SK-N-SH treated with all-trans-retinoic acid at 6 μM for 48 hours (cell line): Measurements from ENCODE around the gene GDF7.

ENCODE experiments used
- ARNTL ChIP-seq: fragments of 450-650 bp; formaldehyde crosslinking; IDR thresholded peaks from 2 replicates; pipeline ENCODE4 v1.5.0; 2020; ENCODE audit warnings: low read depth, mild to moderate bottlenecking, moderate library complexity, borderline replicate concordance
- BACH2 ChIP-seq: fragments of 250-450 bp; sonication (Bioruptor Pico); IDR thresholded peaks from 2 replicates; pipeline ENCODE4 v1.9.0; 2021; ENCODE audit warnings: mild to moderate bottlenecking, borderline replicate concordance
- CREB5 ChIP-seq: fragments of 250-450 bp; sonication (Bioruptor Pico); IDR thresholded peaks from 2 replicates; pipeline ENCODE4 v1.5.1; 2020; ENCODE audit warnings: low read depth, mild to moderate bottlenecking, moderate library complexity
- ESRRG ChIP-seq: fragments of 250-450 bp; sonication (Bioruptor Pico); IDR thresholded peaks from 2 replicates; pipeline ENCODE4 v1.6.1; 2021; ENCODE audit warnings: mild to moderate bottlenecking
- ISL1 ChIP-seq: fragments of 250-450 bp; sonication (Bioruptor Pico); IDR thresholded peaks from 2 replicates; pipeline ENCODE4 v2.1.2; 2022; ENCODE audit warnings: mild to moderate bottlenecking, moderate library complexity
- OSR1 ChIP-seq: fragments of 250-450 bp; sonication (Bioruptor Pico); IDR thresholded peaks from 2 replicates; pipeline ENCODE4 v1.8.0; 2022; ENCODE audit warnings: moderate library complexity, mild to moderate bottlenecking, inconsistent platforms
- ZFP3 ChIP-seq: fragments of 250-450 bp; sonication (Bioruptor Pico); IDR thresholded peaks from 2 replicates; pipeline ENCODE4 v1.5.0; 2020; ENCODE audit warnings: mild to moderate bottlenecking, moderate library complexity
- ZNF565 ChIP-seq: fragments of 450-650 bp; formaldehyde crosslinking; conservative IDR thresholded peaks from 2 replicates; pipeline ENCODE4 v1.5.0; 2020; ENCODE audit warnings: low read depth, mild to moderate bottlenecking, moderate library complexity
- ZNF70 ChIP-seq: fragments of 450-650 bp; formaldehyde crosslinking; IDR thresholded peaks from 2 replicates; pipeline ENCODE4 v1.5.0; 2020; ENCODE audit warnings: mild to moderate bottlenecking, moderate library complexity
- ZNF8 ChIP-seq: fragments of 450-650 bp; formaldehyde crosslinking; IDR thresholded peaks from 2 replicates; pipeline ENCODE4 v1.5.0; 2020; ENCODE audit warnings: mild to moderate bottlenecking, moderate library complexity
- TF ChIP-seq, protein P1 (sequence below): fragments of 250-450 bp; sonication (Bioruptor Pico); IDR thresholded peaks from 2 replicates; pipeline ENCODE4 v1.5.0; 2020; ENCODE audit warnings: mild to moderate bottlenecking, moderate library complexity

DNA sequence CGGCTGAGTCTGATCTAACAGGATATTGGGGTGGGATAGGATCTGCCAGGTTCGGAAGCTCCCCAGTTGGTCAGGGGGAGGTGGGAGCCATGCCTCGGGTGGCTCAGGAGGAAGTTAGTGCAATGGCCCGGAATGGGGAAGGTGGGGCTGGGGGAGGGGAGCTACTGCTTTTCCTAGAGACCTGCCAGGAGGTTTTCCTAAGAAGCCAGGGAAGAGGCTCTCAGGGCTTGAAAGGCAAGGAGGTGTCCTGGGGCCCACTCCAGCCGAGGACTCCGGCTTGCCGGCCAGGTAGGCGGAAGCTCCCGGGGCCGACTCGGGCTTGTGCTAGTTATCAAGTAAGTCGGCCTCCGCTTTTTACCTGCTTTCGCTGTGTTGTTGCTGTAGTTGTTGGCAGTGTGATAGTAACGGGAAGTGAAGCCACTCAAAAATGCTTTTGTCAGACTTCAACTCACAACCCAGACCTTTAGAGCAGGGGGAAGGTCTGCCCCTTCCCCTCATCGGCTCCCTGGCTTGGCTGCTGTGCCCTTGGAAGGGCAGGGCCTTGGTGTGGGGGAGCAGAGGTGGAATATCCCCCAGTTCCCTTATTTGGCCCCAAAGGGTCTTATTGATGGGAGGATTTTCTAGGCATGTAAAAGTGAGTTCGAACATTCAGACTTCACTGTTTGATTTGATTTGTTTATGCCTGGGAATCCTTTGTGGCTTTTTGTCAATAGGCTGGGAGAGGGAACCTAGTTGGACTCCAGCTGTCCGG, 5.4 kb downstream of the GDF7 start:
- TF ChIP-seq ISL1 (CRISPR knock-in tag) (no peak), OSR1 (CRISPR knock-in tag) (no peak), ZFP3 (CRISPR knock-in tag) (no peak), ZNF8 (CRISPR knock-in tag) (no peak), BACH2 (CRISPR knock-in tag) (no peak), ESRRG (no peak), CREB5 (CRISPR knock-in tag) (no peak), ZNF70 (CRISPR knock-in tag) (no peak), ARNTL (CRISPR knock-in tag) (no peak), ZNF565 (CRISPR knock-in tag) (no peak)
- TF ChIP-seq, protein P1, sequence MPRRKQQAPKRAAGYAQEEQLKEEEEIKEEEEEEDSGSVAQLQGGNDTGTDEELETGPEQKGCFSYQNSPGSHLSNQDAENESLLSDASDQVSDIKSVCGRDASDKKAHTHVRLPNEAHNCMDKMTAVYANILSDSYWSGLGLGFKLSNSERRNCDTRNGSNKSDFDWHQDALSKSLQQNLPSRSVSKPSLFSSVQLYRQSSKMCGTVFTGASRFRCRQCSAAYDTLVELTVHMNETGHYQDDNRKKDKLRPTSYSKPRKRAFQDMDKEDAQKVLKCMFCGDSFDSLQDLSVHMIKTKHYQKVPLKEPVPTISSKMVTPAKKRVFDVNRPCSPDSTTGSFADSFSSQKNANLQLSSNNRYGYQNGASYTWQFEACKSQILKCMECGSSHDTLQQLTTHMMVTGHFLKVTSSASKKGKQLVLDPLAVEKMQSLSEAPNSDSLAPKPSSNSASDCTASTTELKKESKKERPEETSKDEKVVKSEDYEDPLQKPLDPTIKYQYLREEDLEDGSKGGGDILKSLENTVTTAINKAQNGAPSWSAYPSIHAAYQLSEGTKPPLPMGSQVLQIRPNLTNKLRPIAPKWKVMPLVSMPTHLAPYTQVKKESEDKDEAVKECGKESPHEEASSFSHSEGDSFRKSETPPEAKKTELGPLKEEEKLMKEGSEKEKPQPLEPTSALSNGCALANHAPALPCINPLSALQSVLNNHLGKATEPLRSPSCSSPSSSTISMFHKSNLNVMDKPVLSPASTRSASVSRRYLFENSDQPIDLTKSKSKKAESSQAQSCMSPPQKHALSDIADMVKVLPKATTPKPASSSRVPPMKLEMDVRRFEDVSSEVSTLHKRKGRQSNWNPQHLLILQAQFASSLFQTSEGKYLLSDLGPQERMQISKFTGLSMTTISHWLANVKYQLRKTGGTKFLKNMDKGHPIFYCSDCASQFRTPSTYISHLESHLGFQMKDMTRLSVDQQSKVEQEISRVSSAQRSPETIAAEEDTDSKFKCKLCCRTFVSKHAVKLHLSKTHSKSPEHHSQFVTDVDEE (CRISPR knock-in tag), result no peak
